Gastroesophageal sphincter (tissue), 2 donors: ENCODE measurements around the gene DNAJC5.

ENCODE experiments used
- POLR2A ChIP-seq, 2 donors: fragments of 450-650 bp; IDR thresholded peaks; one replicate each; pipeline ENCODE4 v1.6.1; 2017; ENCODE audit warnings: antibody characterized with exemption in 2 of 2, mild to moderate bottlenecking in 2 of 2, moderate library complexity in 1 of 2
- POLR2AphosphoS5 ChIP-seq: sonication (generic); formaldehyde crosslinking; IDR thresholded peaks from one replicate; pipeline ENCODE4 v1.6.1; 2017; ENCODE audit warnings: antibody characterized with exemption

- TF ChIP-seq POLR2A (IDR thresholded peaks at IDR 0.05) (no peak), POLR2AphosphoS5 (no peak)
Measured at GRCh38 chr20:63850689-63851547, 44.0 kb upstream of the DNAJC5 start.
